Neuronal stem cell (in vitro differentiated cells): Measurements from ENCODE around the gene TDRD6. TPM values are rescaled to one million over a fixed set of nuclear protein-coding genes. Genes with fewer than 3 reads are reported as not detected.

Experiments
- DNase-seq: peaks from one replicate; pipeline ENCODE4 v3.0.0-alpha.2; 2013; ENCODE audit warnings: low spot score
- H2AFZ ChIP-seq: one replicate; pipeline ENCODE4 v1.6.1; 2013; ENCODE audit warnings: mild to moderate bottlenecking, low read length, inconsistent platforms
- H2AK5ac ChIP-seq: 2 replicates; pipeline ENCODE4 v1.6.1; 2013; ENCODE audit warnings: low read depth, mild to moderate bottlenecking, inconsistent platforms, low read length, moderate library complexity, mixed read lengths
- H2BK120ac ChIP-seq: 2 replicates; pipeline ENCODE4 v1.6.1; 2013; ENCODE audit warnings: low read depth, mild to moderate bottlenecking, inconsistent platforms, low read length, moderate library complexity, mixed read lengths
- H2BK12ac ChIP-seq: one replicate; pipeline ENCODE4 v1.6.1; 2013; ENCODE audit warnings: low read length, inconsistent platforms
- H2BK15ac ChIP-seq: 2 replicates; pipeline ENCODE4 v1.6.1; 2013; ENCODE audit warnings: mild to moderate bottlenecking, low read length, inconsistent platforms, mixed read lengths
- H2BK5ac ChIP-seq: one replicate; pipeline ENCODE4 v1.6.1; 2013; ENCODE audit warnings: inconsistent platforms, mild to moderate bottlenecking, low read length, moderate library complexity
- H3K14ac ChIP-seq: one replicate; pipeline ENCODE4 v1.6.1; 2013; ENCODE audit warnings: low read length, inconsistent platforms
- H3K18ac ChIP-seq: 2 replicates; pipeline ENCODE4 v1.6.1; 2013; ENCODE audit warnings: low read length, inconsistent platforms
- H3K23ac ChIP-seq: 2 replicates; pipeline ENCODE4 v1.6.1; 2013; ENCODE audit warnings: low read depth, mild to moderate bottlenecking, mixed read lengths, low read length, inconsistent platforms; ENCODE audit not compliant: poor library complexity
- H3K27ac ChIP-seq: replicated peaks from 3 replicates; pipeline ENCODE4 v1.5.1; 2013; ENCODE audit warnings: low read length, inconsistent platforms
- H3K27me3 ChIP-seq, 3 experiments: 2 replicates each; pipeline ENCODE4 v1.6.1; 2013; ENCODE audit warnings: low read length in 3 of 3, mild to moderate bottlenecking in 2 of 3, inconsistent platforms in 1 of 3, low read depth in 1 of 3, mixed read lengths in 1 of 3, moderate library complexity in 1 of 3; ENCODE audit not compliant: control insufficient read depth in 3 of 3, insufficient read depth in 3 of 3
- H3K36me3 ChIP-seq, 2 donors: replicated peaks in 1 of 2; 2 replicates each; pipeline ENCODE4 v1.6.1; 2013; ENCODE audit warnings: low read length in 2 of 2; ENCODE audit not compliant: control insufficient read depth in 2 of 2, insufficient read depth in 2 of 2
- H3K4ac ChIP-seq: 2 replicates; pipeline ENCODE4 v1.6.1; 2013; ENCODE audit warnings: inconsistent platforms, mild to moderate bottlenecking, low read length, moderate library complexity
- H3K4me1 ChIP-seq, 2 donors: 1 replicate in 1 of 2; 2 replicates in 1 of 2; pipeline ENCODE4 v1.6.1; 2013; ENCODE audit warnings: low read length in 2 of 2, low read depth in 1 of 2; ENCODE audit not compliant: control insufficient read depth in 2 of 2, insufficient read depth in 1 of 2
- H3K4me2 ChIP-seq: one replicate; pipeline ENCODE4 v1.6.1; 2013; ENCODE audit warnings: mild to moderate bottlenecking, low read length, inconsistent platforms; ENCODE audit not compliant: insufficient read depth, poor library complexity, severe bottlenecking
- H3K4me3 ChIP-seq, 2 donors: 2 replicates each; pipeline ENCODE4 v1.5.1; 2013; ENCODE audit warnings: low read length in 2 of 2, mild to moderate bottlenecking in 2 of 2, inconsistent platforms in 1 of 2, moderate library complexity in 1 of 2
- H3K79me1 ChIP-seq: one replicate; pipeline ENCODE4 v1.6.1; 2013; ENCODE audit warnings: low read depth, mild to moderate bottlenecking, inconsistent platforms, low read length, moderate library complexity
- H3K9ac ChIP-seq: one replicate; pipeline ENCODE4 v1.6.1; 2013; ENCODE audit warnings: mild to moderate bottlenecking, low read depth, low read length, inconsistent platforms; ENCODE audit not compliant: poor library complexity
- H3K9me3 ChIP-seq, 2 donors: replicated peaks in 1 of 2; 2 replicates each; pipeline versions ENCODE3 to v1.6.1; 2013; ENCODE audit warnings: low read length in 2 of 2, mild to moderate bottlenecking in 2 of 2, inconsistent platforms in 1 of 2, low read depth in 1 of 2, mixed read lengths in 1 of 2, moderate library complexity in 1 of 2; ENCODE audit not compliant: control insufficient read depth in 2 of 2, insufficient read depth in 1 of 2
- H4K8ac ChIP-seq: one replicate; pipeline ENCODE4 v1.6.1; 2013; ENCODE audit warnings: low read depth, mild to moderate bottlenecking, inconsistent platforms, low read length, moderate library complexity
- H4K91ac ChIP-seq: one replicate; pipeline ENCODE4 v1.6.1; 2013; ENCODE audit warnings: low read length, low read depth, mild to moderate bottlenecking, inconsistent platforms; ENCODE audit not compliant: poor library complexity
- WGBS, 2 donors: extraction: QIAGEN DNeasy Blood & Tissue Kit; methylation state at CpG; one replicate each; pipeline ENCODE4 v1.1.7; 2013; ENCODE audit warnings: missing lambda C conversion rate in 2 of 2, mixed read lengths in 1 of 2; ENCODE audit not compliant: insufficient read length in 2 of 2, insufficient replicate concordance in 1 of 2; ENCODE audit errors: extremely low coverage in 2 of 2; 5-methylcytosine and 5-hydroxymethylcytosine counted together
- polyA plus RNA-seq, 2 experiments: library from polyadenylated mRNA; stranded (reverse); fragments of 200-250 nt; gene quantifications; one replicate each; pipeline ENCODE4 v1.2.3, GENCODE V29; 2013

TDRD6 gene
- 0.04 TPM for polyA plus RNA-seq (2013, experiment 1 of 2)
- polyA plus RNA-seq (2013, experiment 2 of 2) = 0.06 TPM

- Histone ChIP-seq H4K91ac (no peak within 1 kb of the TSS), H2BK120ac (no peak within 1 kb of the TSS), H3K14ac (no peak within 1 kb of the TSS), H3K27me3 (no peaks in the 10 kb centered on the region), H4K8ac (peak within 1 kb of the TSS; percentile 55), H3K4me1 (no peaks in the 10 kb centered on the region), H3K4me2 (no peak within 1 kb of the TSS), H3K4me3 (peak within 1 kb of the TSS in 1 of 2 donors; percentile 62), H3K36me3 (no peaks in the 10 kb centered on the region), H3K79me1 (no peaks in the 10 kb centered on the region), H3K23ac (no peak within 1 kb of the TSS), H2AK5ac (peak within 1 kb of the TSS; percentile 64), H2AFZ (no peak within 1 kb of the TSS), H3K9ac (no peak within 1 kb of the TSS), H3K18ac (peak within 1 kb of the TSS; percentile 51), H2BK15ac (no peak within 1 kb of the TSS), H3K27ac (no peak within 1 kb of the TSS), H2BK5ac (no peak within 1 kb of the TSS), H2BK12ac (no peak within 1 kb of the TSS), H3K4ac (peak within 1 kb of the TSS; percentile 56), H3K9me3 (no peaks in the 10 kb centered on the region)
- DNase-seq = no peak
- whole genome bisulfite sequencing, 2 donors = no CpG with 5 or more reads among the region's 41 CpGs
Observed at GRCh38 chr6:46687619-46688097, at the start of gene TDRD6. Gene TDRD6 (plus strand): TSS chr6:46687885. CDS start chr6:46688129, 244 bp downstream.

GRCh38 chr6:46637933-46638332 is 49.8 kb upstream of the TDRD6 start:
- H2BK12ac ChIP-seq = no peak overlapping the region
- H3K4ac ChIP-seq = no peak overlapping the region
- H2BK5ac ChIP-seq = no peak overlapping the region
- H2AFZ ChIP-seq = no peak overlapping the region
- no peak overlapping the region for H3K27ac ChIP-seq
- no peak overlapping the region for H2AK5ac ChIP-seq
- no peak for DNase-seq
- H3K14ac ChIP-seq = no peak overlapping the region
- no peak overlapping the region for H3K4me3 ChIP-seq
- no peaks in the 10 kb centered on the region for H3K79me1 ChIP-seq
- H3K27me3 ChIP-seq = no peaks in the 10 kb centered on the region
- H4K8ac ChIP-seq = no peak overlapping the region
- H3K23ac ChIP-seq = no peak overlapping the region
- H2BK15ac ChIP-seq = no peak overlapping the region
- H3K36me3 ChIP-seq = no peaks in the 10 kb centered on the region
- no peak overlapping the region for H3K4me2 ChIP-seq
- H3K4me1 ChIP-seq = peaks cover 0 to 2% of the 10 kb centered on the region in 2 donors
- no CpG with 5 or more reads among the region's 1 CpG for WGBS, 2 donors
- H3K9ac ChIP-seq = no peak overlapping the region
- H4K91ac ChIP-seq = no peak overlapping the region
- no peak overlapping the region for H3K18ac ChIP-seq
- no peak overlapping the region for H2BK120ac ChIP-seq
- H3K9me3 ChIP-seq = no peaks in the 10 kb centered on the region

- Histone ChIP-seq H2BK120ac (no peak overlapping the region), H2BK12ac (no peak overlapping the region), H3K36me3 (no peaks in the 10 kb centered on the region), H3K27me3 (no peaks in the 10 kb centered on the region), H3K4ac (no peak overlapping the region), H4K91ac (no peak overlapping the region), H4K8ac (no peak overlapping the region), H3K4me3 (no peak overlapping the region), H3K9me3 (no peaks in the 10 kb centered on the region), H3K4me2 (no peak overlapping the region), H3K9ac (no peak overlapping the region), H3K79me1 (no peaks in the 10 kb centered on the region), H2AFZ (no peak overlapping the region), H2BK15ac (no peak overlapping the region), H3K14ac (no peak overlapping the region), H3K18ac (no peak overlapping the region), H3K23ac (no peak overlapping the region), H3K4me1 (peaks cover 0 to 2% of the 10 kb centered on the region in 2 donors), H2BK5ac (no peak overlapping the region), H3K27ac (no peak overlapping the region), H2AK5ac (no peak overlapping the region)
- no peak for DNase-seq
- no CpG with 5 or more reads among the region's 2 CpGs for WGBS, 2 donors
Observed at GRCh38 chr6:46638650-46639049, 49.0 kb upstream of the TDRD6 start.

- H2BK15ac ChIP-seq = no peak overlapping the region
- DNase-seq = no peak
- H3K14ac ChIP-seq = no peak overlapping the region
- no peak overlapping the region for H2BK12ac ChIP-seq
- no peak overlapping the region for H3K4me2 ChIP-seq
- H2BK120ac ChIP-seq = no peak overlapping the region
- H2AK5ac ChIP-seq = no peak overlapping the region
- no peak overlapping the region for H2AFZ ChIP-seq
- no peaks in the 10 kb centered on the region for H3K27me3 ChIP-seq
- no peaks in the 10 kb centered on the region for H3K9me3 ChIP-seq
- no peak overlapping the region for H4K8ac ChIP-seq
- H3K36me3 ChIP-seq = no peaks in the 10 kb centered on the region
- H3K4ac ChIP-seq = no peak overlapping the region
- H3K4me1 ChIP-seq = peaks cover 0 to 2% of the 10 kb centered on the region in 2 donors
- H3K23ac ChIP-seq = no peak overlapping the region
- no peak overlapping the region for H3K18ac ChIP-seq
- no CpG with 5 or more reads among the region's 4 CpGs for WGBS, 2 donors
- no peak overlapping the region for H3K4me3 ChIP-seq
- no peak overlapping the region for H3K9ac ChIP-seq
- no peak overlapping the region for H3K27ac ChIP-seq
- no peak overlapping the region for H4K91ac ChIP-seq
- H2BK5ac ChIP-seq = no peak overlapping the region
- H3K79me1 ChIP-seq = no peaks in the 10 kb centered on the region
Observed at GRCh38 chr6:46642928-46643751, 44.5 kb upstream of the TDRD6 start.
